HEK293 (cell line): ENCODE data around the gene CYP27B1.

Experiments used
- GLIS1 ChIP-seq: fragments of 450-650 bp; formaldehyde crosslinking; IDR thresholded peaks from 2 replicates; pipeline ENCODE4 v1.5.1; 2016; ENCODE audit warnings: missing biosample characterization, missing genetic modification characterization
- GLIS2 ChIP-seq: fragments of 450-650 bp; formaldehyde crosslinking; IDR thresholded peaks from 2 replicates; pipeline ENCODE4 v1.5.1; 2016; ENCODE audit warnings: missing biosample characterization, missing genetic modification characterization
- KLF16 ChIP-seq: fragments of 450-650 bp; formaldehyde crosslinking; IDR thresholded peaks from 2 replicates; pipeline ENCODE4 v1.5.1; 2017; ENCODE audit warnings: missing biosample characterization, missing genetic modification characterization
- KLF9 ChIP-seq: fragments of 450-650 bp; formaldehyde crosslinking; IDR thresholded peaks from 2 replicates; pipeline ENCODE4 v1.5.1; 2016; ENCODE audit warnings: missing biosample characterization, missing genetic modification characterization, low read depth
- REPIN1 ChIP-seq: fragments of 450-650 bp; formaldehyde crosslinking; IDR thresholded peaks from 2 replicates; pipeline ENCODE4 v1.5.1; 2017; ENCODE audit warnings: missing biosample characterization, missing genetic modification characterization, low read depth
- SALL2 ChIP-seq: fragments of 450-650 bp; formaldehyde crosslinking; IDR thresholded peaks from 2 replicates; pipeline ENCODE4 v1.5.0; 2017; ENCODE audit warnings: missing biosample characterization, mild to moderate bottlenecking, missing genetic modification characterization, borderline replicate concordance
- SP2 ChIP-seq: fragments of 450-650 bp; formaldehyde crosslinking; IDR thresholded peaks from 2 replicates; pipeline ENCODE4 v1.5.1; 2016; ENCODE audit warnings: missing biosample characterization, missing genetic modification characterization
- SP3 ChIP-seq: fragments of 450-650 bp; formaldehyde crosslinking; IDR thresholded peaks from 2 replicates; pipeline ENCODE4 v1.5.1; 2016; ENCODE audit warnings: missing biosample characterization, missing genetic modification characterization
- ZBTB17 ChIP-seq: fragments of 450-650 bp; formaldehyde crosslinking; IDR thresholded peaks from 2 replicates; pipeline ENCODE4 v1.5.1; 2016; ENCODE audit warnings: missing biosample characterization, missing genetic modification characterization
- ZBTB20 ChIP-seq: fragments of 450-650 bp; formaldehyde crosslinking; IDR thresholded peaks from 2 replicates; pipeline ENCODE4 v1.5.1; 2016; ENCODE audit warnings: missing biosample characterization, missing genetic modification characterization
- ZBTB21 ChIP-seq: fragments of 450-650 bp; formaldehyde crosslinking; IDR thresholded peaks from 2 replicates; pipeline ENCODE4 v1.5.1; 2017; ENCODE audit warnings: missing biosample characterization, missing genetic modification characterization
- ZBTB8A ChIP-seq: fragments of 450-650 bp; formaldehyde crosslinking; IDR thresholded peaks from 2 replicates; pipeline ENCODE4 v1.5.1; 2016; ENCODE audit warnings: missing biosample characterization, missing genetic modification characterization
- ZFP69B ChIP-seq: fragments of 450-650 bp; formaldehyde crosslinking; IDR thresholded peaks from 2 replicates; pipeline ENCODE4 v1.5.1; 2016; ENCODE audit warnings: missing biosample characterization, missing genetic modification characterization
- ZNF10 ChIP-seq: fragments of 450-650 bp; formaldehyde crosslinking; IDR thresholded peaks from 2 replicates; pipeline ENCODE4 v1.5.1; 2017; ENCODE audit warnings: missing biosample characterization, missing genetic modification characterization
- ZNF133 ChIP-seq: fragments of 450-650 bp; formaldehyde crosslinking; IDR thresholded peaks from 2 replicates; pipeline ENCODE4 v1.5.1; 2016; ENCODE audit warnings: missing biosample characterization, missing genetic modification characterization
- ZNF155 ChIP-seq: fragments of 450-650 bp; formaldehyde crosslinking; IDR thresholded peaks from 2 replicates; pipeline ENCODE4 v1.5.1; 2016; ENCODE audit warnings: missing biosample characterization, missing genetic modification characterization
- ZNF16 ChIP-seq: fragments of 450-650 bp; formaldehyde crosslinking; IDR thresholded peaks from 2 replicates; pipeline ENCODE4 v1.5.1; 2016; ENCODE audit warnings: low read depth, missing biosample characterization, missing genetic modification characterization
- ZNF184 ChIP-seq: fragments of 450-650 bp; IDR thresholded peaks from 2 replicates; pipeline ENCODE4 v1.5.1; 2018; ENCODE audit warnings: missing biosample characterization, mild to moderate bottlenecking, missing genetic modification characterization
- ZNF2 ChIP-seq: fragments of 450-650 bp; formaldehyde crosslinking; IDR thresholded peaks from 2 replicates; pipeline ENCODE4 v1.5.1; 2016; ENCODE audit warnings: missing biosample characterization, missing genetic modification characterization
- ZNF202 ChIP-seq: fragments of 450-650 bp; formaldehyde crosslinking; IDR thresholded peaks from 2 replicates; pipeline ENCODE4 v1.5.1; 2016; ENCODE audit warnings: missing biosample characterization, missing genetic modification characterization, borderline replicate concordance
- ZNF335 ChIP-seq: fragments of 450-650 bp; formaldehyde crosslinking; conservative IDR thresholded peaks from 2 replicates; pipeline ENCODE4 v1.5.1; 2016; ENCODE audit warnings: missing biosample characterization, missing genetic modification characterization
- ZNF394 ChIP-seq: fragments of 450-650 bp; formaldehyde crosslinking; IDR thresholded peaks from 2 replicates; pipeline ENCODE4 v1.5.1; 2016; ENCODE audit warnings: missing biosample characterization, missing genetic modification characterization, mild to moderate bottlenecking, moderate library complexity, borderline replicate concordance
- ZNF521 ChIP-seq: fragments of 450-650 bp; formaldehyde crosslinking; IDR thresholded peaks from 2 replicates; pipeline ENCODE4 v1.5.1; 2017; ENCODE audit warnings: missing biosample characterization, mild to moderate bottlenecking, missing genetic modification characterization
- ZNF530 ChIP-seq: fragments of 450-650 bp; formaldehyde crosslinking; IDR thresholded peaks from 2 replicates; pipeline ENCODE4 v1.5.1; 2016; ENCODE audit warnings: low read depth, missing biosample characterization, missing genetic modification characterization
- ZNF560 ChIP-seq: fragments of 450-650 bp; formaldehyde crosslinking; IDR thresholded peaks from 2 replicates; pipeline ENCODE4 v1.5.1; 2017; ENCODE audit warnings: missing biosample characterization, missing genetic modification characterization, borderline replicate concordance
- ZNF600 ChIP-seq: fragments of 450-650 bp; formaldehyde crosslinking; IDR thresholded peaks from 2 replicates; pipeline ENCODE4 v1.5.1; 2016; ENCODE audit warnings: missing biosample characterization, missing genetic modification characterization
- ZNF623 ChIP-seq: fragments of 450-650 bp; formaldehyde crosslinking; IDR thresholded peaks from 2 replicates; pipeline ENCODE4 v1.5.1; 2016; ENCODE audit warnings: missing biosample characterization, missing genetic modification characterization
- ZNF654 ChIP-seq: fragments of 450-650 bp; formaldehyde crosslinking; IDR thresholded peaks from 2 replicates; pipeline ENCODE4 v1.5.1; 2016; ENCODE audit warnings: low read depth, missing biosample characterization, missing genetic modification characterization
- ZNF76 ChIP-seq: fragments of 450-650 bp; formaldehyde crosslinking; IDR thresholded peaks from 2 replicates; pipeline ENCODE4; 2016; ENCODE audit warnings: low read depth, missing biosample characterization, missing genetic modification characterization, borderline replicate concordance
- ZNF776 ChIP-seq: fragments of 450-650 bp; formaldehyde crosslinking; IDR thresholded peaks from 2 replicates; pipeline ENCODE4 v1.5.0; 2017; ENCODE audit warnings: missing biosample characterization, missing genetic modification characterization, borderline replicate concordance
- ZNF791 ChIP-seq: fragments of 450-650 bp; formaldehyde crosslinking; IDR thresholded peaks from 2 replicates; pipeline ENCODE4 v1.5.1; 2016; ENCODE audit warnings: missing biosample characterization, missing genetic modification characterization
- ZNF830 ChIP-seq: fragments of 450-650 bp; IDR thresholded peaks from 2 replicates; pipeline ENCODE4 v1.5.0; 2018; ENCODE audit warnings: missing biosample characterization, missing genetic modification characterization, low read depth, mild to moderate bottlenecking, moderate library complexity
- ZSCAN23 ChIP-seq: fragments of 450-650 bp; formaldehyde crosslinking; IDR thresholded peaks from 2 replicates; pipeline ENCODE4 v1.5.1; 2016; ENCODE audit warnings: missing biosample characterization, missing genetic modification characterization
- TF ChIP-seq, protein P1 (sequence below): fragments of 450-650 bp; formaldehyde crosslinking; IDR thresholded peaks from 2 replicates; pipeline ENCODE4 v1.5.1; 2016; ENCODE audit warnings: missing biosample characterization, missing genetic modification characterization
- TF ChIP-seq, protein P2 (sequence below): fragments of 450-650 bp; formaldehyde crosslinking; optimal IDR thresholded peaks from 2 replicates; pipeline ENCODE3; 2016; ENCODE audit warnings: missing biosample characterization, mild to moderate bottlenecking, missing genetic modification characterization
- TF ChIP-seq, protein P3 (sequence below): fragments of 450-650 bp; formaldehyde crosslinking; IDR thresholded peaks from 2 replicates; pipeline ENCODE4 v1.5.0; 2017; ENCODE audit warnings: missing biosample characterization, missing genetic modification characterization, borderline replicate concordance

Gene CYP27B1

DNA sequence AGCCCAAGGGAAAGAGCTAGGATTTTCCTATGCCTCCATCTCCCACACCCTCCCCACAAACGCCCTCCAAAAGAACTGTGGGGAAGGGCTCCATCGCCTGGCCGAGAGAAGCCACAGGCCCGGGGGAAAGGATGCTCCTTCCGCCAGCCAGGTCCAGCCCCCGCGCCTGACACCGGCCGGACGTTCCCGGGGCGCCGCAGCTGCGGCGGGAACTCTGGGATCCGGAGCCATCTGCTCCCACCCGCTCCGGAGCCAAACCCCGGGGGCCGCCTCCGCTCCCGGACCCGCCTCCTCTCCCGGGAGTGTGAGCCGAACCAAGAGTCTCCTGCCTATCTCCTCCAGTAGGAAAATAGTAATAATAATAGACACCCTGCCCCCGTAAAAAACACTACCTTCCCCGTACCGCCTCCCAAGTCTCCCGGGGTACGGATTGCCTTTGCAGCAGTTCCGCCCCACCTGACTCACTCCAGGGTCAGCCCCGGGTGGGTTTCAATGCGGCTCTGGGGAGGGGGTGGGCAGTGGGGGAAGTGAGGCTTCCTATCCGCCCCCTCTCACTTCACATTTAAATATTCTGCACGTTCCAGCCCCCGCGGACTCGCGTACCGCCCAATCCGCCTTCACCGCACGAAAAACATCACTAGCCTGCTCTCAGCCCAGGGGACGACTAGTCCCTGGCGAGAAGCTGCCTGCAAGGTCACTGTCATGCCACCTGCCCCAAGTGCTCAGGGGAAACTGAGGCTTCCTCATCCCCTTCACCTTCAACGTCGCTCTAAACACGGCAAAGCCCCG lies 30.7 kb downstream of the CYP27B1 start (continued):
- TF ChIP-seq ZNF16: no peak
- TF ChIP-seq ZNF623 (tag by site-specific recombination): no peak
- peak; percentile 26; the same call in 1 of the 2 replicates for TF ChIP-seq KLF9 (tag by site-specific recombination)
- TF ChIP-seq SP3 (tag by site-specific recombination): peak; percentile 66
- TF ChIP-seq GLIS1 (tag by site-specific recombination): peak; percentile 74
- TF ChIP-seq, protein P1, sequence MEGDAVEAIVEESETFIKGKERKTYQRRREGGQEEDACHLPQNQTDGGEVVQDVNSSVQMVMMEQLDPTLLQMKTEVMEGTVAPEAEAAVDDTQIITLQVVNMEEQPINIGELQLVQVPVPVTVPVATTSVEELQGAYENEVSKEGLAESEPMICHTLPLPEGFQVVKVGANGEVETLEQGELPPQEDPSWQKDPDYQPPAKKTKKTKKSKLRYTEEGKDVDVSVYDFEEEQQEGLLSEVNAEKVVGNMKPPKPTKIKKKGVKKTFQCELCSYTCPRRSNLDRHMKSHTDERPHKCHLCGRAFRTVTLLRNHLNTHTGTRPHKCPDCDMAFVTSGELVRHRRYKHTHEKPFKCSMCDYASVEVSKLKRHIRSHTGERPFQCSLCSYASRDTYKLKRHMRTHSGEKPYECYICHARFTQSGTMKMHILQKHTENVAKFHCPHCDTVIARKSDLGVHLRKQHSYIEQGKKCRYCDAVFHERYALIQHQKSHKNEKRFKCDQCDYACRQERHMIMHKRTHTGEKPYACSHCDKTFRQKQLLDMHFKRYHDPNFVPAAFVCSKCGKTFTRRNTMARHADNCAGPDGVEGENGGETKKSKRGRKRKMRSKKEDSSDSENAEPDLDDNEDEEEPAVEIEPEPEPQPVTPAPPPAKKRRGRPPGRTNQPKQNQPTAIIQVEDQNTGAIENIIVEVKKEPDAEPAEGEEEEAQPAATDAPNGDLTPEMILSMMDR (tag by site-specific recombination): peak; percentile 77
- no peak for TF ChIP-seq ZNF776 (tag by site-specific recombination)
- TF ChIP-seq GLIS2 (tag by site-specific recombination): peak; percentile 80
- TF ChIP-seq, protein P2, sequence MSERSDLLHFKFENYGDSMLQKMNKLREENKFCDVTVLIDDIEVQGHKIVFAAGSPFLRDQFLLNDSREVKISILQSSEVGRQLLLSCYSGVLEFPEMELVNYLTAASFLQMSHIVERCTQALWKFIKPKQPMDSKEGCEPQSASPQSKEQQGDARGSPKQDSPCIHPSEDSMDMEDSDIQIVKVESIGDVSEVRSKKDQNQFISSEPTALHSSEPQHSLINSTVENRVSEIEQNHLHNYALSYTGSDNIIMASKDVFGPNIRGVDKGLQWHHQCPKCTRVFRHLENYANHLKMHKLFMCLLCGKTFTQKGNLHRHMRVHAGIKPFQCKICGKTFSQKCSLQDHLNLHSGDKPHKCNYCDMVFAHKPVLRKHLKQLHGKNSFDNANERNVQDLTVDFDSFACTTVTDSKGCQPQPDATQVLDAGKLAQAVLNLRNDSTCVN (tag by site-specific recombination): peak; percentile 62
- no peak for TF ChIP-seq ZNF2 (tag by site-specific recombination)
- TF ChIP-seq ZBTB8A (tag by site-specific recombination): peak; percentile 63
- TF ChIP-seq ZNF530 (tag by site-specific recombination): no peak
- TF ChIP-seq ZNF184: no peak
- no peak for TF ChIP-seq ZNF521
- peak; percentile 63; the same call in 1 of the 2 replicates for TF ChIP-seq ZBTB17 (tag by site-specific recombination)
- no peak for TF ChIP-seq ZNF202 (tag by site-specific recombination)
- no peak for TF ChIP-seq ZFP69B
- TF ChIP-seq ZNF654 (tag by site-specific recombination): peak; percentile 44
- peak; percentile 71 for TF ChIP-seq ZNF76 (tag by site-specific recombination)
- peak; percentile 62 for TF ChIP-seq ZNF335 (tag by site-specific recombination)
- TF ChIP-seq SP2 (tag by site-specific recombination): peak; percentile 84
- peak; percentile 87 for TF ChIP-seq ZBTB20 (tag by site-specific recombination)
- TF ChIP-seq ZNF133: no peak
- no peak for TF ChIP-seq ZNF560 (tag by site-specific recombination)
- TF ChIP-seq, protein P3, sequence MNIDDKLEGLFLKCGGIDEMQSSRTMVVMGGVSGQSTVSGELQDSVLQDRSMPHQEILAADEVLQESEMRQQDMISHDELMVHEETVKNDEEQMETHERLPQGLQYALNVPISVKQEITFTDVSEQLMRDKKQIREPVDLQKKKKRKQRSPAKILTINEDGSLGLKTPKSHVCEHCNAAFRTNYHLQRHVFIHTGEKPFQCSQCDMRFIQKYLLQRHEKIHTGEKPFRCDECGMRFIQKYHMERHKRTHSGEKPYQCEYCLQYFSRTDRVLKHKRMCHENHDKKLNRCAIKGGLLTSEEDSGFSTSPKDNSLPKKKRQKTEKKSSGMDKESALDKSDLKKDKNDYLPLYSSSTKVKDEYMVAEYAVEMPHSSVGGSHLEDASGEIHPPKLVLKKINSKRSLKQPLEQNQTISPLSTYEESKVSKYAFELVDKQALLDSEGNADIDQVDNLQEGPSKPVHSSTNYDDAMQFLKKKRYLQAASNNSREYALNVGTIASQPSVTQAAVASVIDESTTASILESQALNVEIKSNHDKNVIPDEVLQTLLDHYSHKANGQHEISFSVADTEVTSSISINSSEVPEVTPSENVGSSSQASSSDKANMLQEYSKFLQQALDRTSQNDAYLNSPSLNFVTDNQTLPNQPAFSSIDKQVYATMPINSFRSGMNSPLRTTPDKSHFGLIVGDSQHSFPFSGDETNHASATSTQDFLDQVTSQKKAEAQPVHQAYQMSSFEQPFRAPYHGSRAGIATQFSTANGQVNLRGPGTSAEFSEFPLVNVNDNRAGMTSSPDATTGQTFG (tag by site-specific recombination): no peak
- no peak for TF ChIP-seq ZNF830 (tag by site-specific recombination)
- TF ChIP-seq ZBTB21 (tag by site-specific recombination): no peak
- peak; percentile 36; the same call in 1 of the 2 replicates for TF ChIP-seq ZNF394 (tag by site-specific recombination)
- TF ChIP-seq SALL2: no peak
- TF ChIP-seq ZSCAN23 (tag by site-specific recombination): no peak
- peak; percentile 42 for TF ChIP-seq ZNF10 (tag by site-specific recombination)
- TF ChIP-seq ZNF791 (tag by site-specific recombination): no peak
- peak; percentile 56; the same call in 1 of the 2 replicates for TF ChIP-seq REPIN1 (tag by site-specific recombination)
- peak; percentile 92 for TF ChIP-seq ZNF600
- 0 out of 2 replicates have a peak, but pooled peaks have one; percentile 46 for TF ChIP-seq KLF16 (tag by site-specific recombination)
- TF ChIP-seq ZNF155: no peak
